ENCODE data around the gene PIM1.

The PIM1 gene

DNA sequence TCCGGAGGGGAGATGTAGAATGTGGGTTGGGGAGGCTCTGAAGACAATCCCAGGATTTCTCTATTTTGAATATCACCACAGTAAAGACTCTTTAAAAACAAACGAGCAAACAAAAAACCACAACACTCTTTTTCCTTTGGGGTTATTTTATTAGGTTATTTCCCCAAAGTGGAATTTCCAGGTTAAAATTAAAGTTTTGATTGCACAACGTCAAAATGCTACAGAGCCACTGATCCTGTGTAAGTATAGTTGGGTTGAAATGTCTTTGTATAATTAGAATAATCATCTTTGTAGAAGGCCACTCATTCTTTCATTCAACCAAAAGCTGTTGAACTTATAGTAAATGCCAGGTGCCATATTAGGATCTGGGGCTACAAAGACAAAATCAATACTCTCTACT lies 19.6 kb upstream of the PIM1 start:
- H3F3A ChIP-seq (ENCODE audit: low read depth), result no peaks in the 10 kb centered on the region
- no peaks in the 10 kb centered on the region for H3K36me3 ChIP-seq (ENCODE audit: insufficient read depth, low read length)
- H3K9ac ChIP-seq (ENCODE audit: low read depth, low read length, poor library complexity, severe bottlenecking), result no peak overlapping the region
- no peaks in the 10 kb centered on the region for H4K20me1 ChIP-seq (ENCODE audit: insufficient read depth, low read length, poor library complexity, severe bottlenecking)
- no peak overlapping the region for H3K4me3 ChIP-seq (ENCODE audit: low read length, poor library complexity, severe bottlenecking)
- no peaks in the 10 kb centered on the region for H3K9me2 ChIP-seq (replicated peaks; ENCODE audit: low read depth, low read length)
- no peak overlapping the region for H3K4me2 ChIP-seq (ENCODE audit: low read depth, low read length, poor library complexity, severe bottlenecking)
- H2AFZ ChIP-seq (ENCODE audit: low read length), result no peak overlapping the region; the same call in 1 of the 2 replicates
- no peaks in the 10 kb centered on the region for H3K27me3 ChIP-seq (ENCODE audit: insufficient read depth, low read length, poor library complexity, severe bottlenecking)
- H3K4me1 ChIP-seq (ENCODE audit: insufficient read depth, low read length, poor library complexity, severe bottlenecking), result no peaks in the 10 kb centered on the region
- H3K9me3 ChIP-seq (ENCODE audit: insufficient read depth, low read depth, low read length), result no peaks in the 10 kb centered on the region
- TF ChIP-seq, protein P1, sequence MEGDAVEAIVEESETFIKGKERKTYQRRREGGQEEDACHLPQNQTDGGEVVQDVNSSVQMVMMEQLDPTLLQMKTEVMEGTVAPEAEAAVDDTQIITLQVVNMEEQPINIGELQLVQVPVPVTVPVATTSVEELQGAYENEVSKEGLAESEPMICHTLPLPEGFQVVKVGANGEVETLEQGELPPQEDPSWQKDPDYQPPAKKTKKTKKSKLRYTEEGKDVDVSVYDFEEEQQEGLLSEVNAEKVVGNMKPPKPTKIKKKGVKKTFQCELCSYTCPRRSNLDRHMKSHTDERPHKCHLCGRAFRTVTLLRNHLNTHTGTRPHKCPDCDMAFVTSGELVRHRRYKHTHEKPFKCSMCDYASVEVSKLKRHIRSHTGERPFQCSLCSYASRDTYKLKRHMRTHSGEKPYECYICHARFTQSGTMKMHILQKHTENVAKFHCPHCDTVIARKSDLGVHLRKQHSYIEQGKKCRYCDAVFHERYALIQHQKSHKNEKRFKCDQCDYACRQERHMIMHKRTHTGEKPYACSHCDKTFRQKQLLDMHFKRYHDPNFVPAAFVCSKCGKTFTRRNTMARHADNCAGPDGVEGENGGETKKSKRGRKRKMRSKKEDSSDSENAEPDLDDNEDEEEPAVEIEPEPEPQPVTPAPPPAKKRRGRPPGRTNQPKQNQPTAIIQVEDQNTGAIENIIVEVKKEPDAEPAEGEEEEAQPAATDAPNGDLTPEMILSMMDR (conservative IDR thresholded peaks at IDR 0.05; ENCODE audit: low read length), result no peak
- TF ChIP-seq EZH2phosphoT487 (IDR thresholded peaks at IDR 0.05; ENCODE audit: borderline replicate concordance), result no peak
- H3K79me2 ChIP-seq (ENCODE audit: insufficient read depth, low read length), result no peaks in the 10 kb centered on the region

DNA sequence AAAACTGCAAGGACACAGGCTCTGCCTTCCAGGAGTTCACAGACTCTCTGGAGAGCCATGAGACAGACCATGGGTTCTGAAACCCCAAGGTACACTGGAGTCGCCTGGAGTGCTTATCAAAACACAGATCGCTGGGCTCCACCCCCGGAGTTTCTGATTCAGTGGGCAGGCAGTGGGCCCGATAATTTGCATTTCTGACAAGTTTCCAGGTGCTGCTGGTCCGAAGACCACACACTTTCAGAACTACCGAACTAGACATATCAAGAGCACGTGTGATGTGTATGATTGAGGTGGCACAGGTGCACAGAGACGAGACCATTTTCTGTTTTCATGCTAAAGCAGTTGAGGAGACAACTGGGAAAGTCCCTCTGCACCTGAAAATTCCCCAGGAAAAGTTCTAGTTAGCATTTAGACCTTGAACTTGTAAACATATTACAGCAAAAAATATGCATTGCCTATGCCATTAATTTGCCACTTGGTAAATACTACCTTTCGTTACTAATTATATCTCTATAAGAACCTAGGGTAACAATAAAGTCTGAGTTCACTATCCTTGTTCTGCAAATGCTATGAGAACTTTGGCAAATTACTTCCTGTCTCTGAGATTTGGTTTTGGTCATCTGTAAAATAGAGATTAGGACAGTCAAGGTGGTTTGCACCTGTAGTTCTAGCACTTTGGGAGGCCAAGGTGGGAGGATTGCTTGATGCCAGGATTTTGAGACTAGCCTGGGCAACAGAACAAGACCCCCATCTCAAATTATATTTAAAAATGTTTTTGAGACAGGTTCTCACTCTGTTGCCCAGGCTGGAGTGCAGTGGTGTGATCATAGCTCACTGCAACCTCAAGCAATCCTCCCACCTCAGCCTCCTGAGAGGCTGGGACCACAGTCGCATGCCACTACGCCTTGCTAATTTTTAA lies 14.3 kb upstream of the PIM1 start:
- Histone ChIP-seq H3K9me3 (ENCODE audit: insufficient read depth, low read depth, low read length) (no peaks in the 10 kb centered on the region), H3K4me2 (ENCODE audit: low read depth, low read length, poor library complexity, severe bottlenecking) (no peak overlapping the region), H3K9ac (ENCODE audit: low read depth, low read length, poor library complexity, severe bottlenecking) (no peak overlapping the region), H2AFZ (ENCODE audit: low read length) (no peak overlapping the region), H3K9me2 (replicated peaks; ENCODE audit: low read depth, low read length) (no peaks in the 10 kb centered on the region), H3K4me3 (ENCODE audit: low read length, poor library complexity, severe bottlenecking) (no peak overlapping the region), H4K20me1 (ENCODE audit: insufficient read depth, low read length, poor library complexity, severe bottlenecking) (no peaks in the 10 kb centered on the region), H3K4me1 (ENCODE audit: insufficient read depth, low read length, poor library complexity, severe bottlenecking) (no peaks in the 10 kb centered on the region), H3F3A (ENCODE audit: low read depth) (no peaks in the 10 kb centered on the region), H3K36me3 (ENCODE audit: insufficient read depth, low read length) (no peaks in the 10 kb centered on the region), H3K79me2 (ENCODE audit: insufficient read depth, low read length) (no peaks in the 10 kb centered on the region), H3K27me3 (ENCODE audit: insufficient read depth, low read length, poor library complexity, severe bottlenecking) (no peaks in the 10 kb centered on the region)
- TF ChIP-seq, protein P1 (conservative IDR thresholded peaks at IDR 0.05; ENCODE audit: low read length), result no peak
- TF ChIP-seq EZH2phosphoT487 (IDR thresholded peaks at IDR 0.05; ENCODE audit: borderline replicate concordance), result no peak

DNA sequence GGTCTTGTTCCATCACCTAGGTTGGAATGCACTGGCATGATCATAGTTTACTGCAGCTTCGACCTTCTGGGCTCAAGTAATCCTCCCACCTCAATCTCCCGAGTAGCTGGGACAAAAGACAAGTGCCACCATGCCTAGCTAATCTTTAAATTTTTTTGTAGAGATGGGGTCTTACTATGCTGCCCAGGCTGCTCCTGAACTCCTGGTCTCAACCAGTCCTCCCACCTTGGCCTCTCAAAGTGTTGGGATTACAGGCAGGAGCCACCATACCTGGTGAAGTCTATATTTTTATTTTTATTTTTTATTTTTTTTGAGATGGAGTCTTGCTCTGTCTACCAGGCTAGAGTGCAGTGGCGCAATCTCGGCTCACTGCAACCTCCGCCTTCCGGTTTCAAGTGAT lies 11.4 kb upstream of the PIM1 start:
- TF ChIP-seq, protein P1 (conservative IDR thresholded peaks at IDR 0.05; ENCODE audit: low read length), result no peak
- TF ChIP-seq EZH2phosphoT487 (IDR thresholded peaks at IDR 0.05; ENCODE audit: borderline replicate concordance), result no peak
- Histone ChIP-seq H3K9ac (ENCODE audit: low read depth, low read length, poor library complexity, severe bottlenecking) (no peak overlapping the region), H3F3A (ENCODE audit: low read depth) (no peaks in the 10 kb centered on the region)

More for the DNA sequence above, 11.4 kb upstream of the PIM1 start:
- no peak overlapping the region for H3K4me3 ChIP-seq (ENCODE audit: low read length, poor library complexity, severe bottlenecking)
- H3K4me2 ChIP-seq (ENCODE audit: low read depth, low read length, poor library complexity, severe bottlenecking), result no peak overlapping the region
- no peak overlapping the region for H2AFZ ChIP-seq (ENCODE audit: low read length)
- no peaks in the 10 kb centered on the region for H3K27me3 ChIP-seq (ENCODE audit: insufficient read depth, low read length, poor library complexity, severe bottlenecking)
- H3K9me3 ChIP-seq (ENCODE audit: insufficient read depth, low read depth, low read length), result no peaks in the 10 kb centered on the region
- no peaks in the 10 kb centered on the region for H3K9me2 ChIP-seq (replicated peaks; ENCODE audit: low read depth, low read length)
- peaks cover 11% of the 10 kb centered on the region for H3K4me1 ChIP-seq (ENCODE audit: insufficient read depth, low read length, poor library complexity, severe bottlenecking)
- H4K20me1 ChIP-seq (ENCODE audit: insufficient read depth, low read length, poor library complexity, severe bottlenecking), result no peaks in the 10 kb centered on the region
- no peaks in the 10 kb centered on the region for H3K79me2 ChIP-seq (ENCODE audit: insufficient read depth, low read length)
- H3K36me3 ChIP-seq (ENCODE audit: insufficient read depth, low read length), result no peaks in the 10 kb centered on the region

All from Loucy (cell line).